Germinal center (tissue), 1 donor: Measurements from ENCODE around the gene CYP17A1.
"Not testable (repeated sequence)": the region's sequence is repeated elsewhere in the genome, so short reads cannot be mapped to it uniquely, and the experiment has no call there.

ENCODE experiments used
- DNase-seq: peaks from one replicate; pipeline ENCODE4 v3.0.0; 2012; ENCODE audit warnings: mixed read lengths, low spot score

The CYP17A1 gene

GRCh38 chr10:102835007-102835482, 2.2 kb downstream of the CYP17A1 start:
- DNase-seq, result peak; percentile 77

- no peak for DNase-seq
Measured at GRCh38 chr10:102834143-102834542, 3.1 kb downstream of the CYP17A1 start.

- no peak for DNase-seq
Measured at GRCh38 chr10:102832987-102833386, 4.2 kb downstream of the CYP17A1 start.

GRCh38 chr10:102832248-102832647, 5.0 kb downstream of the CYP17A1 start:
- no peak for DNase-seq

DNA sequence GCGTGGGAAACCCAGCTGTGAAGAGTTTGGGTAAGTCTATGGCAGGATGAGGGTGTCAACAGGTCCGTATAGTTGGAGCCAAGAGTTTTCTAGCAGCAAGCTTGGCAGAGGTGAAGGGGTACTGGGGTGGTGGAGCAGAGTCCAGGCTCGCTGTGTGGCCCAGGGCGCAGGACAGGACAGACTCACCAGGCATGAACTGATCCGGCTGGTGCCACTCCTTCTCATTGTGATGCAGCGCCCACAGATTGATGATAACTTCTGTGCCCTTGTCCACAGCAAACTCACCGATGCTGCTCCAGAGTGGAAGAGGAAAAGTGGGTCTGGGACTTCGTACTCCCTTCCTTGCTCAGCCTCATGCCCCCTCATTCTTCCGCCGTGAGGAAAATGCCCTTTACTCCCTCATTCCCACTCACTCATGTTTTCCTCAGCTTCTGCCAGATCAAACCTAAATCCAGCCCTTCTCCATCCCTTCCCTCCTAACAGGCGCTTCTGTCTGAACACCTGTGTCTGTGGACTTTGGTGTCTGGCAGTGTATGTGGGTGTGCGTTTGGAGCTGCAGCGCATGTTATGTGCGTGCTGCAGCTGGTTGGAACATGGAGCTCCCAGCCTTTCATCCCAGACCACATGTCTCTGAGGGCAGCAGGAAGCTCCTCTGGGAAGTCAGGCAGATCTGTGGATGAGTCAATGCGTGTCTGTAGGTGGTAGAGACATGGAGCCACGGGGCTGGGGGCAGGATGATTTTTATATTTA, 5.7 kb downstream of the CYP17A1 start:
- DNase-seq, result no peak

- DNase-seq, result no peak
Measured at GRCh38 chr10:102827597-102827975, 9.6 kb downstream of the CYP17A1 start.

DNA sequence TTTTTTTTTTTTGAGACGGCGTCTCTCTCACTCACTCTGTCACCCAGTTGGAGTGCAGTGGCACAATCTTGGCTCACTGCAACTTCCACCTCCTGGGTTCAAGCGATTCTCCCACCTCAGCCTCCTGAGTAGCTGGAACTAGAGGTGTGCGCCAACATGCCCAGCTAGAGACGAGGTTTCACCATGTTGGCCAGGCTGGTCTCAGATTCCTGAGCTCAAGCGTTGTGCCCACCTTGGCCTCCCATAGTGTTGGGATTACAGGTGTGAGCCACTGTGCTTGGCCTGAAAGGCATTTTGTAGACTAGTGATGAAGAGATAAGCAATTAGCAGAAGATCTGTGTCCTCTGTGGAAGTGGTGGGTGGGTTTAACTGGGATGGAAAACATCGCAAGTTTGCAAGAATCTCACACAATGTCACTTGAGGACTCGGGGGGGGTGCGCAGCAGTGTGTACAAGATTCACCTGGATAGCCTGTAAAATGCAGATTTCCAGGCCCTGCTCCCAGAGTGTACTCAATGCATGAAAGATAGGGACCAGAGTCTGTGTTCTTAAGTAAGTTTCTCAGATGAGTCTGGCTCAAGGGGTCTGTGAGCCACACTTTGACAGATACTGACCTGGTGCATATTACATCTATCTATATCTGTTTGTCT, 10.9 kb downstream of the CYP17A1 start:
- DNase-seq, result no peak

DNA sequence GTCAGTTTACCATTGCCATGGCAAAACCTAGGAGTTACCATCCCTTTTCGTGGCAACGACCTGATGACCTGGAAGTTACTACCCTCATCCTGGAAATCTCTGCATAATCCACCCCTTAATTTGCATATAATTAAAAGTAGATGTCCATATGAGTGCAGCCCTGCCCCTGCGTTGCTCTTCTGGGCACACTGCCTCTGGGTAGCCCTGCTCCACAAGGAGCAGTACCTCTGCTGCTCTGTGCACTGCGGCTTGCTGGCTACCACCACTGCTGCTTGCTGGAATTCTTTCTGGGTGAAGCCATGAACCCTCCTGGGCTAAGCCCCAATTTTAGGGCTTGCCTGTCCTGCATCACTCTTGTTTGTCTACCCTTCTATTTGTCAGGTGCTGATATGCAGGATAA, 12.5 kb downstream of the CYP17A1 start:
- no peak for DNase-seq

- no peak for DNase-seq
Measured at GRCh38 chr10:102822222-102822621, 15.0 kb downstream of the CYP17A1 start.

GRCh38 chr10:102820008-102820407, 17.2 kb downstream of the CYP17A1 start:
- not testable (repeated sequence) for DNase-seq

- DNase-seq, result no peak
Measured at GRCh38 chr10:102819054-102819453, 18.2 kb downstream of the CYP17A1 start.

GRCh38 chr10:102817175-102817574, 20.0 kb downstream of the CYP17A1 start:
- no peak for DNase-seq

- DNase-seq, result no peak
Measured at GRCh38 chr10:102815790-102816549, 21.2 kb downstream of the CYP17A1 start.

GRCh38 chr10:102814873-102815661, 22.1 kb downstream of the CYP17A1 start:
- DNase-seq, result no peak

DNA sequence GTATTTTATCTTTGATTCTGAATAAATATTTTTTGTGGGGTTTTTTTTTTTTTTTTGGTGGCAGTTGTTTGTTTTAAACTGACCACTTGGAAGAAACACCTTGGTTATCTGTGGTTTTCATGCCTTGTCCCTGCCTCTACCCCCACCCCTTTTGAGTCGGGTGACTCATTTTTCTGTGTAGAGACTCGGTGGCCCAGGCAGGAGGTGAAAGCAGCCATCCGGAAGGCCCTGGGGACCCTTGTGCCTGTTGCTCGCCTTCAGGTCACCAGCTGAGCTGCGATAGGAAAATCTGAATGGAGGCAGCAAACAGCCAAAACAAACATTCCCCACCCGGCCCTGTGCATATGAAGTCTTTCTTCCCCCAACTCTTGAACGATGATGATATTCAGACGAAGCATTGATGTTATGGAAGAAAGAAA, 22.8 kb downstream of the CYP17A1 start:
- no peak for DNase-seq

- no peak for DNase-seq
Measured at GRCh38 chr10:102813734-102814452, 23.3 kb downstream of the CYP17A1 start.

DNA sequence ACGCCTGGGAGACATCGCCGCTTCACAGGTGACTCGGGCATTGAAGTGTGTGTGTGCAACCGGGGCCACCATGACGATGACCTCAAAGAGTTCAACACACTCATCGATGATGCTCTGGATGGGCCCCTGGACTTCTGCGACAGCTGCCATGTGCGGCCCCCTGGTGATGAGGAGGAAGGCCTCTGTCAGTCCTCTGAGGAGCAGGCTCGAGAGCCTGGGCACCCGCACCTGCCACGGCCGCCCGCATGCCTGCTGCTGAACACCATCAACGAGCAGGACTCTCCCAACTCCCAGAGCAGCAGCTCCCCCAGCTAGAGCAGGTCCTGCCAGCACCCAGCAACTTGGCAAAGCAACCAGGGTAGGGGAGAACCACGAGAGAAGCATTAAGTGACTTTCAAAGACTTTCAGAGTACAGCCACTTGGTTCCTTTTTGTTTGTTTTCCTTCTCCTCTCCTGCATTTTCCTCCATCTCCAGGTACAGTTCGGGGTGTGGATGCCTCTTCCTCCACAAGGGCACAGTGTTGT, 24.1 kb downstream of the CYP17A1 start:
- DNase-seq, result no peak

DNA sequence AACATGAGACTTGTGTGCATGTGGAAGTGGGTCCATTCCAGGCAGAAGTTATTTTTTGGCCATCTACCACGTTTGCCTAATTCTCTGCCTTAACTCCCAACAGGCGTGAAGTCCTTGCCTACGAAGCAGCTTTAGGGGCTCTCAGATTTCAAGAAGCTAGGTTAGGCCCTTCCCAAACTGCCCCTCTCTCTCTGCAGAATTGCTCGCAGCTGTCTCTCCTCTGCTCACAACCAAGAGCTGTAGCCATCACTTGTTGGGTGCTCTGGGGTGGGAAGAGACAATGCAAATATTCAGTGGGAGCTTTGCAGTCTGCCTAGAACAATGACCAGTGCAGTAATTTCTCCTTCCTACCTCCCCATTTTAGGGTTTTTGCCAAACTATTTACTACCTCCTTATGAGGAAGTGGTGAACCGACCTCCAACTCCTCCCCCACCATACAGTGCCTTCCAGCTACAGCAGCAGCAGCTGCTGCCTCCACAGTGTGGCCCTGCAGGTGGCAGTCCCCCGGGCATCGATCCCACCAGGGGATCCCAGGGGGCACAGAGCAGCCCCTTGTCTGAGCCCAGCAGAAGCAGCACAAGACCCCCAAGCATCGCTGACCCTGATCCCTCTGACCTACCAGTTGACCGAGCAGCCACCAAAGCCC, 24.9 kb downstream of the CYP17A1 start:
- no peak for DNase-seq

- no peak for DNase-seq
Measured at GRCh38 chr10:102811346-102811745, 25.9 kb downstream of the CYP17A1 start.

DNA sequence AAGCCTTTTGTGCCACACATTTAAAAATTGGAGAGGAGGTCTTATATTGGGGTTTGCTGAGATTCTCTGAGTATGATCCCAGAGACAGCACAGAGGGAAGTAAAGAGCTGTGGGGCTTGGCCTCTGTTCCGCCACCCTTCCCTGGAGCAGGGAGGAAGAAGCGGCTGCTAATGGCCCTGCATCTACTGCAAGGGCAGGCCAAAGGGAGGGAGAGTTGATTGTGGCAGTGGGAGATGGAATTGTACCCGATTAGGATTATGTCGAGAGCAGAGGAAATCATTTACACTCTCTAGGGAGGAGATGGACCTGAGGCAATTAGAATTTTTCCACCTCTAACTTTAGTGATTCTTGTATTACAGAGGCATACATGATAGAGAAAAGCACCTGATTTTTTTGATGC, 28.8 kb downstream of the CYP17A1 start:
- no peak for DNase-seq
